PFSK-1 (cell line): ENCODE measurements around the gene RPL29.

Experiments
- FOXP2 ChIP-seq: optimal IDR thresholded peaks from 2 replicates; pipeline ENCODE3; 2011; ENCODE audit warnings: borderline replicate concordance, control low read depth, inconsistent platforms; ENCODE audit not compliant: insufficient read depth; ENCODE audit errors: extremely low read length, extremely low read depth
- POLR2AphosphoS5 ChIP-seq: IDR thresholded peaks from 2 replicates; pipeline ENCODE4 v1.6.1; 2012; ENCODE audit warnings: low read depth, mild to moderate bottlenecking, control low read depth, low read length, moderate library complexity
- REST ChIP-seq, 2 experiments: IDR thresholded peaks; 2 replicates each; pipeline versions ENCODE4 v1.6.1 to v1.8.0; 2011 to 2012; ENCODE audit warnings: low read depth in 2 of 2, low read length in 2 of 2, control low read depth in 1 of 2, inconsistent platforms in 1 of 2, mild to moderate bottlenecking in 1 of 2, moderate library complexity in 1 of 2; ENCODE audit not compliant: insufficient read depth in 1 of 2
- SIN3A ChIP-seq: IDR thresholded peaks from 2 replicates; pipeline ENCODE4 v1.6.1; 2012; ENCODE audit warnings: mild to moderate bottlenecking, low read length, moderate library complexity, borderline replicate concordance; ENCODE audit not compliant: insufficient read depth
- TAF1 ChIP-seq: IDR thresholded peaks from 2 replicates; pipeline ENCODE4 v1.6.1; 2012; ENCODE audit warnings: low read length, control low read depth, borderline replicate concordance; ENCODE audit not compliant: insufficient read depth

RPL29 gene

GRCh38 chr3:51947215-51947900, 48.3 kb downstream of the RPL29 start:
- TF ChIP-seq POLR2AphosphoS5 (no peak), REST (IDR thresholded peaks at IDR 0.05; ENCODE audit: insufficient read depth in 1 of 2, low read depth in 2 of 2, low read length in 2 of 2) (no peak), SIN3A (no peak), FOXP2 (no peak), TAF1 (no peak)

- no peak for TF ChIP-seq TAF1
- no peak for TF ChIP-seq FOXP2
- no peak for TF ChIP-seq REST (IDR thresholded peaks at IDR 0.05; ENCODE audit: insufficient read depth in 1 of 2, low read depth in 2 of 2, low read length in 2 of 2)
- TF ChIP-seq SIN3A: no peak
- no peak for TF ChIP-seq POLR2AphosphoS5
Measured at GRCh38 chr3:51946796-51947195, 48.9 kb downstream of the RPL29 start.

GRCh38 chr3:51945926-51946705, 49.6 kb downstream of the RPL29 start:
- TF ChIP-seq SIN3A (no peak), FOXP2 (no peak), POLR2AphosphoS5 (no peak), REST (IDR thresholded peaks at IDR 0.05; ENCODE audit: insufficient read depth in 1 of 2, low read depth in 2 of 2, low read length in 2 of 2) (no peak), TAF1 (no peak)

GRCh38 chr3:51945031-51945840, 50.5 kb downstream of the RPL29 start:
- TF ChIP-seq TAF1 (no peak), SIN3A (no peak)

- TF ChIP-seq FOXP2 (no peak), REST (IDR thresholded peaks at IDR 0.05; ENCODE audit: insufficient read depth in 1 of 2, low read depth in 2 of 2, low read length in 2 of 2) (no peak), TAF1 (no peak), POLR2AphosphoS5 (no peak), SIN3A (no peak)
Measured at GRCh38 chr3:51944451-51945021, 51.2 kb downstream of the RPL29 start.
